NCI-H510A treated with DMSO at 0.1 percent for 48 hours (cell line): Measurements from ENCODE around the gene ANO9.

ENCODE experiments used
- DNase-seq: peaks from one replicate; lab custom pipeline; 2025; lab: John Stamatoyannopoulos, UW

The ANO9 gene

GRCh38 chr11:441418-442274, at the start of gene ANO9:
TSS of gene ANO9 (minus strand) at chr11:442011. CDS start at chr11:441926, 85 bp downstream.
- DNase-seq = peak; percentile 48

GRCh38 chr11:491358-491757, 49.5 kb upstream of the ANO9 start:
- no peak for DNase-seq

- no peak for DNase-seq
Measured at GRCh38 chr11:490930-491260, 49.1 kb upstream of the ANO9 start.

- DNase-seq = no peak
Measured at GRCh38 chr11:490186-490929, 48.5 kb upstream of the ANO9 start.

GRCh38 chr11:489610-490185, 47.9 kb upstream of the ANO9 start:
- DNase-seq = no peak

GRCh38 chr11:488992-489391, 47.2 kb upstream of the ANO9 start:
- DNase-seq = no peak

GRCh38 chr11:488579-488978, 46.8 kb upstream of the ANO9 start:
- no peak for DNase-seq

GRCh38 chr11:488062-488461, 46.3 kb upstream of the ANO9 start:
- DNase-seq = no peak

- DNase-seq = no peak
Measured at GRCh38 chr11:487571-488021, 45.8 kb upstream of the ANO9 start.

- no peak for DNase-seq
Measured at GRCh38 chr11:486189-486588, 44.4 kb upstream of the ANO9 start.

GRCh38 chr11:484616-485015, 42.8 kb upstream of the ANO9 start:
- DNase-seq = no peak

GRCh38 chr11:479311-479710, 37.5 kb upstream of the ANO9 start:
- no peak for DNase-seq

GRCh38 chr11:477052-477715, 35.4 kb upstream of the ANO9 start:
- no peak for DNase-seq

- DNase-seq = no peak
Measured at GRCh38 chr11:476416-476815, 34.6 kb upstream of the ANO9 start.

- DNase-seq = no peak
Measured at GRCh38 chr11:475941-476340, 34.1 kb upstream of the ANO9 start.

GRCh38 chr11:474914-475506, 33.2 kb upstream of the ANO9 start:
- DNase-seq = no peak

- no peak for DNase-seq
Measured at GRCh38 chr11:473962-474785, 32.4 kb upstream of the ANO9 start.

- no peak for DNase-seq
Measured at GRCh38 chr11:473415-473814, 31.6 kb upstream of the ANO9 start.

- no peak for DNase-seq
Measured at GRCh38 chr11:472816-473215, 31.0 kb upstream of the ANO9 start.

- DNase-seq = no peak
Measured at GRCh38 chr11:472272-472671, 30.5 kb upstream of the ANO9 start.

GRCh38 chr11:471468-472145, 29.8 kb upstream of the ANO9 start:
- no peak for DNase-seq
